ENCODE results near the gene CDAN1. TPM values are rescaled to one million over a fixed set of nuclear protein-coding genes. Genes with fewer than 3 reads are reported as not detected.

Gene CDAN1
- total and polyA plus RNA-seq, 2 of the 4 experiments (the other 2 are of a cell fraction), result 4.7 to 5.6 TPM

DNA sequence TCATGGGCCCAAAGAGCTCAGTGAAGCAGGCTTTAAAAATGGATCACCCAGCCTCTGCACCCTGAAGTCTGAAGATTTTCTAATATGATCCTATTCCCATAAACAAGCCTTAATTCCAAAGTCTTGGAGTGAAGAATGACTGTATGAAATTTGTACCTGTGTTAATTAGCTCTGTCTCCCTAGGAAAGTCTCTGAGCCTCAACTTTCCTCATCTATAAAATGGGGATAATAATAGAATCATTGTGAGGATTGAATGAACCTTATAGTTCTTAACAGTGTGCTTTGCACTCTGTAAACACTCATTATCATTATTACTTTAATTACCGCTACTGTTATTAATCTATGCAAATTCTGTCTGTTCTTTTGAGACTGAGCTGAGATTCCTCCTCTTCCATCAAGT is 61.9 kb downstream of the CDAN1 start:
- no peak overlapping the region for H3K9ac ChIP-seq (ENCODE audit: low read depth, low read length)
- intact Hi-C loops (cut with micrococcal nuclease), result no loop called here
- H3K36me3 ChIP-seq (ENCODE audit: control insufficient read depth, insufficient read depth, low read length), result peaks cover 16% of the 10 kb centered on the region
- no peak overlapping the region for H2BK5ac ChIP-seq (ENCODE audit: low read depth, low read length, poor library complexity, severe bottlenecking)
- H3K27ac ChIP-seq (ENCODE audit: insufficient read depth, low read length), result no peak overlapping the region
- no peaks in the 10 kb centered on the region for H3K79me1 ChIP-seq (ENCODE audit: low read depth in 1 of 2, low read length in 2 of 2)
- no peak overlapping the region for H3K4me3 ChIP-seq (ENCODE audit: insufficient read depth, low read depth, low read length)
- no peak overlapping the region for H4K91ac ChIP-seq (ENCODE audit: insufficient read depth, low read depth, low read length)
- H3K23ac ChIP-seq (ENCODE audit: low read depth, low read length), result no peak overlapping the region
- no peak overlapping the region for H2BK20ac ChIP-seq (ENCODE audit: low read depth, low read length)
- peaks cover 11% of the 10 kb centered on the region for H3K9me1 ChIP-seq (ENCODE audit: insufficient read depth, low read length)
- no peaks in the 10 kb centered on the region for H3K9me3 ChIP-seq (ENCODE audit: control insufficient read depth, insufficient read depth, low read length)
- H2AFZ ChIP-seq (replicated peaks; ENCODE audit: low read length, poor library complexity), result no peak overlapping the region
- no peak overlapping the region for H3K4ac ChIP-seq (ENCODE audit: low read depth, low read length)
- H4K8ac ChIP-seq (ENCODE audit: low read depth in 2 of 2, low read length in 2 of 2), result no peak overlapping the region
- no peaks in the 10 kb centered on the region for H4K20me1 ChIP-seq (ENCODE audit: insufficient read depth, low read length)
- WGBS, 2 experiments (ENCODE audit: extremely low coverage in 2 of 2, insufficient read length in 1 of 2), result no CpG with 5 or more reads among the region's 1 CpG
- no peak overlapping the region for H2AK5ac ChIP-seq (ENCODE audit: low read depth, low read length)
- dilution Hi-C loops (cut with HindIII; ENCODE audit: low sequenced_read_pairs, unreplicated experiment), result no loop called here
- ChIA-PET POLR2A (ENCODE audit: unreplicated experiment) (no interaction called here), CTCF (no interaction called here)
- DNase-seq (no peak), ATAC-seq (ENCODE audit: low read depth) (no peak)
- BruUV-seq (replicated peaks), result no TSS peak
- no peak overlapping the region for H3K14ac ChIP-seq (replicated peaks; ENCODE audit: low read depth, low read length)
- no peak overlapping the region for H4K5ac ChIP-seq (ENCODE audit: low read depth, low read length)
- H3K4me2 ChIP-seq (ENCODE audit: low read depth, low read length), result no peak overlapping the region
- H2BK120ac ChIP-seq (ENCODE audit: low read depth, low read length), result no peak overlapping the region
- no peak overlapping the region for H3K56ac ChIP-seq (ENCODE audit: extremely low read depth, insufficient read depth, low read length)
- TF ChIP-seq RAD21 (IDR thresholded peaks at IDR 0.05; ENCODE audit: low read length) (no peak), FOS (IDR thresholded peaks at IDR 0.05; ENCODE audit: low read depth, low read length) (no peak), MXI1 (IDR thresholded peaks at IDR 0.05; ENCODE audit: borderline replicate concordance, low read depth, low read length) (no peak), RCOR1 (IDR thresholded peaks at IDR 0.05; ENCODE audit: insufficient replicate concordance, low read length) (no peak), RFX5 (IDR thresholded peaks at IDR 0.05; ENCODE audit: low read depth, low read length) (no peak), CHD1 (IDR thresholded peaks at IDR 0.05; ENCODE audit: low read depth, low read length) (no peak)
- TF ChIP-seq, protein P1, sequence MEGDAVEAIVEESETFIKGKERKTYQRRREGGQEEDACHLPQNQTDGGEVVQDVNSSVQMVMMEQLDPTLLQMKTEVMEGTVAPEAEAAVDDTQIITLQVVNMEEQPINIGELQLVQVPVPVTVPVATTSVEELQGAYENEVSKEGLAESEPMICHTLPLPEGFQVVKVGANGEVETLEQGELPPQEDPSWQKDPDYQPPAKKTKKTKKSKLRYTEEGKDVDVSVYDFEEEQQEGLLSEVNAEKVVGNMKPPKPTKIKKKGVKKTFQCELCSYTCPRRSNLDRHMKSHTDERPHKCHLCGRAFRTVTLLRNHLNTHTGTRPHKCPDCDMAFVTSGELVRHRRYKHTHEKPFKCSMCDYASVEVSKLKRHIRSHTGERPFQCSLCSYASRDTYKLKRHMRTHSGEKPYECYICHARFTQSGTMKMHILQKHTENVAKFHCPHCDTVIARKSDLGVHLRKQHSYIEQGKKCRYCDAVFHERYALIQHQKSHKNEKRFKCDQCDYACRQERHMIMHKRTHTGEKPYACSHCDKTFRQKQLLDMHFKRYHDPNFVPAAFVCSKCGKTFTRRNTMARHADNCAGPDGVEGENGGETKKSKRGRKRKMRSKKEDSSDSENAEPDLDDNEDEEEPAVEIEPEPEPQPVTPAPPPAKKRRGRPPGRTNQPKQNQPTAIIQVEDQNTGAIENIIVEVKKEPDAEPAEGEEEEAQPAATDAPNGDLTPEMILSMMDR (conservative IDR thresholded peaks at IDR 0.05; ENCODE audit: low read depth, low read length), result no peak
- TF ChIP-seq, protein P2, sequence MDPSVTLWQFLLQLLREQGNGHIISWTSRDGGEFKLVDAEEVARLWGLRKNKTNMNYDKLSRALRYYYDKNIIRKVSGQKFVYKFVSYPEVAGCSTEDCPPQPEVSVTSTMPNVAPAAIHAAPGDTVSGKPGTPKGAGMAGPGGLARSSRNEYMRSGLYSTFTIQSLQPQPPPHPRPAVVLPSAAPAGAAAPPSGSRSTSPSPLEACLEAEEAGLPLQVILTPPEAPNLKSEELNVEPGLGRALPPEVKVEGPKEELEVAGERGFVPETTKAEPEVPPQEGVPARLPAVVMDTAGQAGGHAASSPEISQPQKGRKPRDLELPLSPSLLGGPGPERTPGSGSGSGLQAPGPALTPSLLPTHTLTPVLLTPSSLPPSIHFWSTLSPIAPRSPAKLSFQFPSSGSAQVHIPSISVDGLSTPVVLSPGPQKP (IDR thresholded peaks at IDR 0.05; ENCODE audit: borderline replicate concordance, low read depth, low read length), result no peak
- TF ChIP-seq, protein P3, sequence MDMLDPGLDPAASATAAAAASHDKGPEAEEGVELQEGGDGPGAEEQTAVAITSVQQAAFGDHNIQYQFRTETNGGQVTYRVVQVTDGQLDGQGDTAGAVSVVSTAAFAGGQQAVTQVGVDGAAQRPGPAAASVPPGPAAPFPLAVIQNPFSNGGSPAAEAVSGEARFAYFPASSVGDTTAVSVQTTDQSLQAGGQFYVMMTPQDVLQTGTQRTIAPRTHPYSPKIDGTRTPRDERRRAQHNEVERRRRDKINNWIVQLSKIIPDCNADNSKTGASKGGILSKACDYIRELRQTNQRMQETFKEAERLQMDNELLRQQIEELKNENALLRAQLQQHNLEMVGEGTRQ (IDR thresholded peaks at IDR 0.05; ENCODE audit: low read depth, low read length), result no peak
- no peak overlapping the region for H2BK15ac ChIP-seq (ENCODE audit: low read depth, low read length)
- no peak overlapping the region for H3K18ac ChIP-seq (ENCODE audit: low read depth, low read length)
- H3K4me1 ChIP-seq (ENCODE audit: control insufficient read depth, insufficient read depth, low read length), result peaks cover 2% of the 10 kb centered on the region; the same call in 1 of the 2 replicates
- no peak overlapping the region for H2AK9ac ChIP-seq (replicated peaks; ENCODE audit: low read depth, low read length, poor library complexity)
- in situ Hi-C loops (cut with MboI; ENCODE audit: low sequenced_read_pairs), result no loop called here
- no peaks in the 10 kb centered on the region for H3K27me3 ChIP-seq (ENCODE audit: control insufficient read depth, insufficient read depth, low read length)

All from IMR-90 (cell line).